B cell (primary cell): ENCODE results near the gene DPCD. TPM values are rescaled to one million over a fixed set of nuclear protein-coding genes. Genes with fewer than 3 reads are reported as not detected.

Source experiments
- ATAC-seq: fragments of 200-7000 bp; cut with Tn5 transposase; one replicate; pipeline ENCODE4 v1.10.0; 2021; ENCODE audit warnings: low read depth, mild to moderate bottlenecking, moderate number of reproducible peaks, moderate library complexity
- CTCF ChIA-PET: fragments of 350-600 bp; sonication (Branson Sonifier 250); formaldehyde crosslinking; loops from one replicate; lab custom pipeline; 2021; ENCODE audit warnings: antibody characterized with exemption, inconsistent platforms; lab: Charles Lee
- POLR2A ChIA-PET: fragments of 350-600 bp; sonication (Branson Sonifier 250); formaldehyde crosslinking; loops from one replicate; lab custom pipeline; 2021; ENCODE audit warnings: antibody characterized with exemption; lab: Charles Lee
- DNase-seq: peaks from one replicate; pipeline ENCODE4 v3.0.0; 2013
- H2AFZ ChIP-seq: 2 replicates; pipeline ENCODE4 v1.6.1; 2012; ENCODE audit warnings: mild to moderate bottlenecking, low read depth, low read length; ENCODE audit not compliant: insufficient read depth, poor library complexity, severe bottlenecking
- H3K27ac ChIP-seq, 2 donors: 1 replicate in 1 of 2; 2 replicates in 1 of 2; pipeline ENCODE4 v1.5.1; 2012 to 2013; ENCODE audit warnings: low read length in 2 of 2, mild to moderate bottlenecking in 2 of 2, moderate library complexity in 1 of 2
- H3K27me3 ChIP-seq, 4 experiments: fragments of 200-600 bp in 1 of 4; sonication (generic) in 1 of 4; replicated peaks in 1 of 4; 1 replicate in 2 of 4; 2 replicates in 2 of 4; pipeline versions ENCODE4 v1.6.1 to v1.7.0; 2013 to 2016; ENCODE audit warnings: low read length in 3 of 4, mild to moderate bottlenecking in 2 of 4, mixed read lengths in 1 of 4, moderate library complexity in 1 of 4; ENCODE audit not compliant: insufficient read depth in 4 of 4, control insufficient read depth in 3 of 4; ENCODE audit errors: control extremely low read depth in 1 of 4
- H3K36me3 ChIP-seq, 2 experiments: replicated peaks in 1 of 2; 1 replicate in 1 of 2; 2 replicates in 1 of 2; pipeline versions ENCODE4 v1.6.1 to v1.7.1; 2013; ENCODE audit warnings: low read length in 1 of 2; ENCODE audit not compliant: insufficient read depth in 2 of 2, control insufficient read depth in 1 of 2; ENCODE audit errors: control extremely low read depth in 1 of 2, extremely low read depth in 1 of 2
- H3K4me1 ChIP-seq, 2 donors: fragments of 200-600 bp in 1 of 2; sonication (generic) in 1 of 2; 1 replicate in 1 of 2; 2 replicates in 1 of 2; pipeline versions ENCODE4 v1.5.1 to v1.6.1; 2013 to 2017; ENCODE audit warnings: low read length in 2 of 2; ENCODE audit not compliant: control insufficient read depth in 2 of 2, insufficient read depth in 2 of 2
- H3K4me2 ChIP-seq: replicated peaks from 2 replicates; pipeline ENCODE3; 2012; ENCODE audit warnings: mild to moderate bottlenecking, low read depth, low read length; ENCODE audit not compliant: poor library complexity, severe bottlenecking
- H3K4me3 ChIP-seq, 5 experiments: fragments of 200-600 bp in 1 of 5; sonication (generic) in 1 of 5; 1 replicate in 3 of 5; 2 replicates in 2 of 5; pipeline versions ENCODE4 v1.5.1 to v1.7.0; 2011 to 2016; ENCODE audit warnings: low read length in 4 of 5, mild to moderate bottlenecking in 4 of 5, low read depth in 2 of 5, control low read depth in 1 of 5, moderate library complexity in 1 of 5; ENCODE audit not compliant: insufficient read depth in 1 of 5; ENCODE audit errors: control extremely low read depth in 1 of 5, extremely low read depth in 1 of 5
- H3K79me2 ChIP-seq: fragments of 200-600 bp; sonication (generic); one replicate; pipeline ENCODE4 v1.6.0; 2016; ENCODE audit warnings: low read length; ENCODE audit not compliant: control insufficient read depth, insufficient read depth
- H3K9ac ChIP-seq: fragments of 200-600 bp; sonication (generic); 2 replicates; pipeline ENCODE4 v1.6.1; 2017; ENCODE audit warnings: mild to moderate bottlenecking, low read length, moderate library complexity
- H3K9me3 ChIP-seq, 3 donors: one replicate each; pipeline versions ENCODE4 v1.6.1 to v1.7.1; 2013; ENCODE audit warnings: low read length in 2 of 3; ENCODE audit not compliant: control insufficient read depth in 2 of 3, insufficient read depth in 1 of 3; ENCODE audit errors: control extremely low read depth in 1 of 3
- H4K20me1 ChIP-seq: 2 replicates; pipeline ENCODE4 v1.6.0; 2012; ENCODE audit warnings: mild to moderate bottlenecking, low read length; ENCODE audit not compliant: insufficient read depth, control insufficient read depth, poor library complexity, severe bottlenecking
- H3K27ac Mint-ChIP-seq: one replicate; pipeline ENCODE4 v1.8.0; 2021; ENCODE audit warnings: mixed read lengths
- H3K27me3 Mint-ChIP-seq: one replicate; pipeline ENCODE4 v1.8.0; 2021; ENCODE audit warnings: mixed read lengths
- H3K4me1 Mint-ChIP-seq: one replicate; pipeline ENCODE4 v1.8.0; 2021; ENCODE audit warnings: mixed read lengths
- H3K4me3 Mint-ChIP-seq: one replicate; pipeline ENCODE4 v1.8.0; 2021; ENCODE audit warnings: mixed read lengths
- H3K9me3 Mint-ChIP-seq: one replicate; pipeline ENCODE4 v1.8.0; 2022; ENCODE audit warnings: mixed read lengths; ENCODE audit not compliant: insufficient read depth
- EZH2 ChIP-seq: IDR thresholded peaks from 2 replicates; pipeline ENCODE4 v1.6.1; 2012; ENCODE audit warnings: borderline replicate concordance, low read depth, mild to moderate bottlenecking, moderate library complexity, low read length; ENCODE audit not compliant: insufficient read depth, poor library complexity, severe bottlenecking
- WGBS: methylation state at CpG from one replicate; pipeline ENCODE4 v1.1.5; 2013; ENCODE audit warnings: missing lambda C conversion rate; ENCODE audit not compliant: insufficient coverage; 5-methylcytosine and 5-hydroxymethylcytosine counted together
- intact Hi-C: fragments of 100-400 bp; cut with micrococcal nuclease; formaldehyde crosslinking; loops from one replicate; pipeline ENCODE4 v1.10.0; 2022
- polyA plus RNA-seq: library from polyadenylated mRNA; depleted of rRNA; stranded (reverse); fragments of >200 nt; gene quantifications from 2 replicates; pipeline ENCODE4 v1.2.3, GENCODE V29; 2012
- total RNA-seq, 2 donors: library from RNA; stranded (reverse); fragments of 120-200 nt in 1 of 2; gene quantifications; 1 replicate in 1 of 2; 2 replicates in 1 of 2; pipeline versions ENCODE4 v1.2.3 to v1.2.4, GENCODE V29; 2013 to 2022
- TF ChIP-seq, protein P1 (sequence below): fragments of 200-600 bp; IDR thresholded peaks from one replicate; pipeline ENCODE4 v1.8.0; 2022; ENCODE audit warnings: antibody characterized with exemption, mild to moderate bottlenecking

DPCD gene
- total and polyA plus RNA-seq, 2 donors (not counting 1 experiment from before 2014, with no cell fraction given) = 0.88 to 2.2 TPM

GRCh38 chr10:101595591-101596433 lies 7.7 kb downstream of the DPCD start:
- CTCF ChIA-PET = interaction anchor here (1.0 kb wide), 1 partner anchor 26 kb away, joined by 4 read pairs; no protein-coding TSS in a partner anchor

DNA sequence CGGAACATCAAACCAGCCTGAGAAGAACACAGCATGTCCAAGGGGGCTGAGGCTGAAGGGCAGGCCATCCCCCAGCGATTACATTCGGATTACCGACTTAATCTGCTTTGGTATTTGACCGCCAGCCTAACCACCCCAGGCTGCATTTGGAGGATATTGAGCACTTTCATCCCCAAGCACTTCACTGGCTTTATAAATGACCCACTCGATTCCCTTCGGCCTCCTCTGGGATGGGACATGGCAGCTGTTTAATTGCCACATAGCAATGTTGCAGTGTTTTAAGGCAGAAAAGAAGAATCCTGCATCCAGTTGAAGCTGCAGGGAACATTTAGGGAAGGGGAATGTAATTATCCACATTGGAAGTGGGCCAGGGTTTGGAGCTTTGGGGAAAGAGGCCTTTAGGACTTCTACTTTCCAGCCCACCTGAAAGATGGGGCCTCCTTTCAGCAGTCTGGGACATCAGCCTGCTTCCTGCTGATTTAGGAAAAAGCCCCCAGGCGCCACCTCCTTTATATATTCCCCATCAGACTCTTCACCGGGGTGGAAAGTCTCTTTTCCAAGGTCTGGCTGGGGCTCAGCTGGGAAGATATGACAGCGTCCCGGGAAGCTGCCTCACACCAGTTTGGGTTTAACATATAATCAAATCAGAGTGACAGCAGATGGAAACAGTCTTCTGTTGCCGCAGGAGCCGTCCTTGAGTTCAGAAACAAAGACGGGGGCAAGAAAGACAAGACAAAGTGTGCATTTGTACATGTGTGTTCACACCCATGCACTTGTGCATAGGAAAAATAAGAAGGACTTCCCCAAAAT lies 9.2 kb downstream of the DPCD start:
- Histone ChIP-seq H3K27ac (no peak overlapping the region), H4K20me1 (no peaks in the 10 kb centered on the region), H3K79me2 (no peaks in the 10 kb centered on the region), H2AFZ (no peak overlapping the region), H3K27me3 (no peaks in the 10 kb centered on the region), H3K9me3 (no peaks in the 10 kb centered on the region), H3K9ac (no peak overlapping the region), H3K36me3 (no peaks in the 10 kb centered on the region), H3K4me3 (no peak overlapping the region), H3K4me1 (no peaks in the 10 kb centered on the region), H3K4me2 (no peak overlapping the region)
- ChIA-PET CTCF (interaction anchor here (0.6 kb wide), 1 partner anchor 303 kb away, joined by 3 read pairs; no protein-coding TSS in a partner anchor), POLR2A (no interaction called here)
- no peak for ATAC-seq
- WGBS = 98% methylated on average over 9 of the region's 14 CpGs
- no peaks in the 10 kb centered on the region for H3K9me3 Mint-ChIP-seq
- no peak overlapping the region for H3K4me3 Mint-ChIP-seq
- TF ChIP-seq EZH2 = no peak
- TF ChIP-seq, protein P1, sequence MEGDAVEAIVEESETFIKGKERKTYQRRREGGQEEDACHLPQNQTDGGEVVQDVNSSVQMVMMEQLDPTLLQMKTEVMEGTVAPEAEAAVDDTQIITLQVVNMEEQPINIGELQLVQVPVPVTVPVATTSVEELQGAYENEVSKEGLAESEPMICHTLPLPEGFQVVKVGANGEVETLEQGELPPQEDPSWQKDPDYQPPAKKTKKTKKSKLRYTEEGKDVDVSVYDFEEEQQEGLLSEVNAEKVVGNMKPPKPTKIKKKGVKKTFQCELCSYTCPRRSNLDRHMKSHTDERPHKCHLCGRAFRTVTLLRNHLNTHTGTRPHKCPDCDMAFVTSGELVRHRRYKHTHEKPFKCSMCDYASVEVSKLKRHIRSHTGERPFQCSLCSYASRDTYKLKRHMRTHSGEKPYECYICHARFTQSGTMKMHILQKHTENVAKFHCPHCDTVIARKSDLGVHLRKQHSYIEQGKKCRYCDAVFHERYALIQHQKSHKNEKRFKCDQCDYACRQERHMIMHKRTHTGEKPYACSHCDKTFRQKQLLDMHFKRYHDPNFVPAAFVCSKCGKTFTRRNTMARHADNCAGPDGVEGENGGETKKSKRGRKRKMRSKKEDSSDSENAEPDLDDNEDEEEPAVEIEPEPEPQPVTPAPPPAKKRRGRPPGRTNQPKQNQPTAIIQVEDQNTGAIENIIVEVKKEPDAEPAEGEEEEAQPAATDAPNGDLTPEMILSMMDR = no peak
- peak overlapping the region; percentile 17 for H3K27ac Mint-ChIP-seq
- H3K4me1 Mint-ChIP-seq = no peaks in the 10 kb centered on the region
- intact Hi-C loops = no loop called here
- H3K27me3 Mint-ChIP-seq = no peaks in the 10 kb centered on the region
- no peak for DNase-seq

More at GRCh38 chr10:101595591-101596433, 7.7 kb downstream of the DPCD start:
- Mint-ChIP-seq H3K9me3 (no peaks in the 10 kb centered on the region), H3K27ac (no peak overlapping the region), H3K27me3 (no peaks in the 10 kb centered on the region), H3K4me1 (no peaks in the 10 kb centered on the region), H3K4me3 (no peak overlapping the region)
- Histone ChIP-seq H3K4me3 (no peak overlapping the region), H3K4me2 (no peak overlapping the region), H2AFZ (no peak overlapping the region), H3K9ac (no peak overlapping the region), H3K27ac (no peak overlapping the region), H3K79me2 (no peaks in the 10 kb centered on the region), H3K4me1 (no peaks in the 10 kb centered on the region), H3K27me3 (no peaks in the 10 kb centered on the region), H4K20me1 (no peaks in the 10 kb centered on the region), H3K36me3 (no peaks in the 10 kb centered on the region), H3K9me3 (no peaks in the 10 kb centered on the region)
- ATAC-seq = no peak
- POLR2A ChIA-PET = no interaction called here
- DNase-seq = no peak
- intact Hi-C loops = no loop called here
- no peak for TF ChIP-seq EZH2
- 97% methylated on average over 6 of the region's 13 CpGs for WGBS
